Gastroesophageal sphincter (tissue), 3 donors: ENCODE results near the gene GRIP1.

Experiments
- POLR2AphosphoS5 ChIP-seq: sonication (generic); formaldehyde crosslinking; IDR thresholded peaks from one replicate; pipeline ENCODE4 v1.6.1; 2017; ENCODE audit warnings: antibody characterized with exemption
- TF ChIP-seq, protein P1 (sequence below), 4 experiments: fragments of 200-600 bp in 2 of 4; fragments of 450-650 bp in 2 of 4; sonication (generic) in 1 of 4; IDR thresholded peaks; one replicate each; pipeline ENCODE4 v1.5.1; 2017 to 2019; ENCODE audit warnings: antibody characterized with exemption in 4 of 4, mild to moderate bottlenecking in 2 of 4, moderate library complexity in 2 of 4

DNA sequence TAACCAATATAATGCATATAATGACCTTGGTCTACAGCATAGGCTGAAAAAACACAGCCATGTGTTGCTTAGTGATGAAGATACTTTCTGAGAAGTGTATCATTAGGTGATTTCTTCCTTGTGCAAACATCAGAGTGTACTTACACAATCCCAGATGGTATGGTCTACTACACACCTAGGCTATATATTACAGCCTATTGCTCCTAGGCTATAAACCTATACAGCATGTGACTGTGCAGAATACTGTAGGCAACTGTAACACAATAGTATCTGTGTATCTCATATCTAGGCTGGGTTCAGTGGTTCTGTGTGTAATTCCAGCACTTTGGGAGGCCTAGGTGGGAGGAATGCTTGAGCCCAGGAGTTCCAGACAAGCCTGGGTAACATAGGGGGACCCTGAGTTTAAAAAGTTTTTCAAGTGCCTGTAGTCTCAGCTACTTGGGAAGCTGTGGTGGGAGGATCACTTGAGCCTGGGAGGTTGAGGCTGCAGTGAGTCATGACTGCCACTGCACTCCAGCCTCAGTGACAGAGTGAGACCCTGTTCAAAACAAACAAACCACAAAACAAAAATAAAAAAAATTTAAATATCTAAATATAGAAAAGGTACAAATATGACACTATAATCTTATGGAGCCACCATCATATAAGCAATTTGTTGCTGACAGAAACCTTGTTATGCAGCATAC is 66.6 kb downstream of the GRIP1 start:
- TF ChIP-seq, protein P1, sequence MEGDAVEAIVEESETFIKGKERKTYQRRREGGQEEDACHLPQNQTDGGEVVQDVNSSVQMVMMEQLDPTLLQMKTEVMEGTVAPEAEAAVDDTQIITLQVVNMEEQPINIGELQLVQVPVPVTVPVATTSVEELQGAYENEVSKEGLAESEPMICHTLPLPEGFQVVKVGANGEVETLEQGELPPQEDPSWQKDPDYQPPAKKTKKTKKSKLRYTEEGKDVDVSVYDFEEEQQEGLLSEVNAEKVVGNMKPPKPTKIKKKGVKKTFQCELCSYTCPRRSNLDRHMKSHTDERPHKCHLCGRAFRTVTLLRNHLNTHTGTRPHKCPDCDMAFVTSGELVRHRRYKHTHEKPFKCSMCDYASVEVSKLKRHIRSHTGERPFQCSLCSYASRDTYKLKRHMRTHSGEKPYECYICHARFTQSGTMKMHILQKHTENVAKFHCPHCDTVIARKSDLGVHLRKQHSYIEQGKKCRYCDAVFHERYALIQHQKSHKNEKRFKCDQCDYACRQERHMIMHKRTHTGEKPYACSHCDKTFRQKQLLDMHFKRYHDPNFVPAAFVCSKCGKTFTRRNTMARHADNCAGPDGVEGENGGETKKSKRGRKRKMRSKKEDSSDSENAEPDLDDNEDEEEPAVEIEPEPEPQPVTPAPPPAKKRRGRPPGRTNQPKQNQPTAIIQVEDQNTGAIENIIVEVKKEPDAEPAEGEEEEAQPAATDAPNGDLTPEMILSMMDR (IDR thresholded peaks at IDR 0.05): no peak
- no peak for TF ChIP-seq POLR2AphosphoS5
